Measurements from ENCODE around the gene SPATS2. TPM values are rescaled to one million over a fixed set of nuclear protein-coding genes. Genes with fewer than 3 reads are reported as not detected.

The SPATS2 gene
- total and polyA plus RNA-seq, 7 donors = 6.9 to 32.1 (median 11.7) TPM

GRCh38 chr12:49559011-49559675, 191.9 kb downstream of the SPATS2 start:
- H3K36me3 ChIP-seq = peaks cover 38 to 81% (median 54%) of the 10 kb centered on the region in 4 donors
- H3K27me3 ChIP-seq = no peaks in the 10 kb centered on the region
- TF ChIP-seq CTCF (IDR thresholded peaks at IDR 0.05) = no peak
- TF ChIP-seq EP300 (IDR thresholded peaks at IDR 0.05) = no peak
- TF ChIP-seq POLR2A (IDR thresholded peaks at IDR 0.05) = no peak
- no peak for TF ChIP-seq POLR2AphosphoS5 (IDR thresholded peaks at IDR 0.05)
- no peaks in the 10 kb centered on the region for H3K4me1 ChIP-seq
- no peak overlapping the region for H3K27ac ChIP-seq
- intact Hi-C loops (cut with DNase I) = no loop called here
- 95 to 97% methylated on average over 17 of the region's 17 CpGs for WGBS, 2 donors
- no peaks in the 10 kb centered on the region for H3K9me3 ChIP-seq
- DNase-seq = no peak
- H3K4me3 ChIP-seq = no peak overlapping the region

- TF ChIP-seq CTCF (IDR thresholded peaks at IDR 0.05) = no peak
- no peak for TF ChIP-seq POLR2A (IDR thresholded peaks at IDR 0.05)
- TF ChIP-seq POLR2AphosphoS5 (IDR thresholded peaks at IDR 0.05) = no peak
- TF ChIP-seq EP300 (IDR thresholded peaks at IDR 0.05) = no peak
- no peak for DNase-seq
- H3K9me3 ChIP-seq = no peaks in the 10 kb centered on the region
- no peaks in the 10 kb centered on the region for H3K27me3 ChIP-seq
- no peak overlapping the region for H3K4me3 ChIP-seq
- H3K36me3 ChIP-seq = peaks cover 45 to 97% (median 67%) of the 10 kb centered on the region in 4 donors
- intact Hi-C loops (cut with DNase I) = no loop called here
- H3K27ac ChIP-seq = no peak overlapping the region
- H3K4me1 ChIP-seq = peaks cover 0 to 5% (median 1%) of the 10 kb centered on the region in 4 donors
- WGBS, 2 donors = 90 to 92% methylated on average over 7 of the region's 7 CpGs
Observed at GRCh38 chr12:49560695-49561094, 193.4 kb downstream of the SPATS2 start.

GRCh38 chr12:49562233-49562632, 195.0 kb downstream of the SPATS2 start:
- Histone ChIP-seq H3K36me3 (peaks cover 45 to 88% (median 68%) of the 10 kb centered on the region in 4 donors), H3K4me1 (peaks cover 0 to 21% (median 17%) of the 10 kb centered on the region in 4 donors), H3K27ac (no peak overlapping the region), H3K4me3 (no peak overlapping the region), H3K27me3 (no peaks in the 10 kb centered on the region), H3K9me3 (no peaks in the 10 kb centered on the region)
- 85 to 87% methylated on average over 6 of the region's 6 CpGs for WGBS, 2 donors
- DNase-seq = no peak
- intact Hi-C loops (cut with DNase I) = no loop called here
- no peak for TF ChIP-seq POLR2AphosphoS5 (IDR thresholded peaks at IDR 0.05)
- no peak for TF ChIP-seq POLR2A (IDR thresholded peaks at IDR 0.05)
- TF ChIP-seq CTCF (IDR thresholded peaks at IDR 0.05) = no peak
- no peak for TF ChIP-seq EP300 (IDR thresholded peaks at IDR 0.05)

GRCh38 chr12:49562831-49563230, 195.6 kb downstream of the SPATS2 start:
- Histone ChIP-seq H3K36me3 (peaks cover 43 to 82% (median 67%) of the 10 kb centered on the region in 4 donors), H3K4me3 (no peak overlapping the region), H3K4me1 (peaks cover 0 to 23% (median 19%) of the 10 kb centered on the region in 4 donors), H3K27me3 (no peaks in the 10 kb centered on the region), H3K27ac (no peak overlapping the region), H3K9me3 (no peaks in the 10 kb centered on the region)
- 90 to 97% methylated on average over 6 of the region's 6 CpGs for WGBS, 2 donors
- intact Hi-C loops (cut with DNase I) = no loop called here
- no peak for TF ChIP-seq CTCF (IDR thresholded peaks at IDR 0.05)
- no peak for TF ChIP-seq POLR2AphosphoS5 (IDR thresholded peaks at IDR 0.05)
- no peak for TF ChIP-seq POLR2A (IDR thresholded peaks at IDR 0.05)
- no peak for TF ChIP-seq EP300 (IDR thresholded peaks at IDR 0.05)
- DNase-seq = no peak

All from sigmoid colon (tissue), 7 donors.